ENCODE results near the gene ZDHHC4.
"Not testable (repeated sequence)": the region's sequence is repeated elsewhere in the genome, so short reads cannot be mapped to it uniquely, and the experiment has no call there.

ZDHHC4 gene

GRCh38 chr7:6607651-6608051 lies 30.4 kb downstream of the ZDHHC4 start:
- DNase-seq (ENCODE audit: low spot score) = no peak

- no peak for DNase-seq (ENCODE audit: low spot score)
Observed at GRCh38 chr7:6608081-6608480, 30.8 kb downstream of the ZDHHC4 start.

- no peak for DNase-seq (ENCODE audit: low spot score)
Observed at GRCh38 chr7:6608794-6609193, 31.5 kb downstream of the ZDHHC4 start.

- DNase-seq (ENCODE audit: low spot score) = no peak
Observed at GRCh38 chr7:6612819-6613218, 35.6 kb downstream of the ZDHHC4 start.

GRCh38 chr7:6613706-6614105 lies 36.5 kb downstream of the ZDHHC4 start:
- no peak for DNase-seq (ENCODE audit: low spot score)

DNA sequence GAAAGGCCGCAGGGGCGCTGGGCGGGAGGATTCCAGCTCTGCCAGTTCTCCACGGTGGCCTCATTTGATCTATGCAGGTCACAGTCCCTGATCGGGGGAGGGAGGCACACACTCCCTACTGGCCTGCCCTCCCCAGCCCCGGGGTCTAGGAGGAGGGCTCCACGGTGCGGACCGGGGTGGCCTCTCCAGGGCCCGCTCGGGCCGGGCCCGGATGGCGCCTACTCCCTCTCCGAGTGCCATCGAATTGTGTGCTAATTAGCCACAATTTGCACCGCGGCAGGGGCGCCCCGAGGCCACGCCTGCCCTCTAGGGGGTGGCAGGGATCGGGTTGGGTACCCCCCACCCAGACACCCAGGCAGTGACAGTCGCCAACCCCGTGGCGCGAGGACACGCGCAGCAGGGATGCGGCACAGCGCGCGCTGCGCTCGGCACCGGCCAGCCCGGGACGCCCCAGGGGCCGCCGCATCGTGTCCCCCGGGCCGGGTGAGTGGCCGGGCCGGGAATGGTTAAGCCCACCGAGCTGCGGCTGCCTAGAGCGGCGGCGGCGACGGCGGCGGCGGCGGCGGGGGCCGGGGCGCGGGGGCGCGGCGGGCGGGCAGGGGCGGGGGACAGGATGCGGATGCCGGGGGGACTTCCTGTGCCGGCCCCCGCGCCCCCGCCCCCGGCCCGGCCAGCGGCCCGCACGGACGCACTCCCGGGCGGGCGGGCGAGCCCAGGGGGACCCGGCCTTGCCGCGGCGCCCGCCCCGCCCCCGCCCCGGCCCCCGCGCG lies 37.9 kb downstream of the ZDHHC4 start, which contains the start of gene ZNF853:
Gene ZNF853 (plus strand): TSS at position 658 of the 770 bp plus-strand sequence. CDS start 565 bp downstream, outside the sequence.
- DNase-seq (ENCODE audit: low spot score) = peak; percentile 83

- DNase-seq (ENCODE audit: low spot score) = peak; percentile 75
Observed at GRCh38 chr7:6615723-6616555, 38.7 kb downstream of the ZDHHC4 start.

GRCh38 chr7:6616854-6617643 lies 39.8 kb downstream of the ZDHHC4 start:
- DNase-seq (ENCODE audit: low spot score) = no peak

DNA sequence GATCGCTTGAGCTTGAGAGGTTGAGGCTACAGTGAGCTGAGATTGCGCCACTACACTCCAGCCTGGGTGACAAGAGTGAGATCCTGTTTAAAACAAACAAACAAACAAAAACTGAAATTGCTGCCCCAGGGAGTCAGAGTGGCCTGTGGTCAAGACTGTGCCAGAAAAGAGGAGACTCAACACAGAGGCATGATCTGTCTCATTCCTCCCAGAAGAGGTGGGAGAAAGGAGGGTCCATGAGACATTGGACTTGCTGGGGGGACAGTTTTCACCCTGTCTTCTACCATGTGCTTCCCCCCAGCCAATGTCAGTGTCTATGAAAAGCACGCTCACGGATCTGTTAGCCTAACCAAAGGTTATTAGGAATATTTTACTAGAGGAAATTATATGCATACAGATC lies 41.4 kb downstream of the ZDHHC4 start:
- DNase-seq (ENCODE audit: low spot score) = no peak

DNA sequence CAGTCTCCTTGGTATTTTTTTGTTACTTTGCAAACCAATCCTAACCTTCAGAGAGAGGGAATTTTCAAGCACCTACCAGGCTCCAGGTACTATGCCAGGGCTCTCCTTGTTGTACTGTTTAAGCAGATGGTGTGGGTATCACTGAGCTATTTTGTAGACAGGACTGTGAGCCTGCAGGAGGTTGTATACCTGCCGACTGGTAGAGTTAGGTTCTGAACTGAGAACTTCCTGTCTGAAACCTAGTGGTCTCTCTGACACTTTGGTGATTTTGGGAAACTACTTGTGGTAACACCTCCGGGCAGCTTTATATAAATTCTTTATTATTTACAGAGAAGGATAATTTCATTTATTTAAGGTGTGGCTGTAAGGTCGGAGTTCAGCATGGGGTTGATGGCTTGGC lies 42.7 kb downstream of the ZDHHC4 start:
- DNase-seq (ENCODE audit: low spot score) = no peak

DNA sequence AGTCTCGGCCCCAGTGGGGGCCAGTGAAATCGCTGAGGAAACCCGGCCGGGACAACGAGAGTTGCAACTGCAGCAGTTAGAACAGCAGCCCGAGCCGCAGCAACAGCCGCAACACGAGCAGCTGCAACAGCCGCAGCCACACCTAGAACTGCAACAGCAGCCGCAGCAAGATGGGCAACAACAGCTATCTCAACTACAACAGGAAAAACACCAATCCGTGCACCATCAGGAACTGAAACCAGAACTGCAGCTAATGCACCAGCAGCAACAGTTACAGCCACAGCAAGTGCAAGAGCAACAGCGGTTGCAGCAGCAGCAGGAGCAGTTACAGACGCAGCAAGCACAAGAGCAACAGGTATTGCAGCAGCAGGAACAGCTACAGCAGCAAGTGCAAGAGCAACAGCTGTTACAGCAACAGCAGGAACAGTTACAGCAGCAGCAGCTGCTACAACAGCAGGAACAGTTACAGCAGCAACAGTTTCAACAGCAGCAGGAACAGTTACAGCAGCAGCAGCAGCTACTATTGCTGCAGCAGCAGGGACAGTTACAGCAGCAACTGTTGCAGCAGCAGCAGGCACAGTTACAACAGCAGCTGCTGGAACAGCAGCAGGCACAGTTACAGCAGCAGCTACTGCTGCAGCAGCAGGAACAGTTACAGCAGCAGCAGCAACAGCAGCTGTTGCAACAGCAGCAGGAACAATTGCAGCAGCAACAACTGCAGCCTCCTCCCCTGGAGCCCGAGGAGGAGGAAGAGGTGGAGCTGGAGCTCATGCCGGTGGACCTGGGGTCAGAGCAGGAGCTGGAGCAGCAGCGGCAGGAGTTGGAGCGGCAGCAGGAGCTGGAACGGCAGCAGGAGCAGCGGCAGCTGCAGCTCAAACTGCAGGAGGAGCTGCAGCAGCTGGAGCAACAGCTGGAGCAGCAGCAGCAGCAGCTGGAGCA lies 44.2 kb downstream of the ZDHHC4 start:
- DNase-seq (ENCODE audit: low spot score) = no peak

DNA sequence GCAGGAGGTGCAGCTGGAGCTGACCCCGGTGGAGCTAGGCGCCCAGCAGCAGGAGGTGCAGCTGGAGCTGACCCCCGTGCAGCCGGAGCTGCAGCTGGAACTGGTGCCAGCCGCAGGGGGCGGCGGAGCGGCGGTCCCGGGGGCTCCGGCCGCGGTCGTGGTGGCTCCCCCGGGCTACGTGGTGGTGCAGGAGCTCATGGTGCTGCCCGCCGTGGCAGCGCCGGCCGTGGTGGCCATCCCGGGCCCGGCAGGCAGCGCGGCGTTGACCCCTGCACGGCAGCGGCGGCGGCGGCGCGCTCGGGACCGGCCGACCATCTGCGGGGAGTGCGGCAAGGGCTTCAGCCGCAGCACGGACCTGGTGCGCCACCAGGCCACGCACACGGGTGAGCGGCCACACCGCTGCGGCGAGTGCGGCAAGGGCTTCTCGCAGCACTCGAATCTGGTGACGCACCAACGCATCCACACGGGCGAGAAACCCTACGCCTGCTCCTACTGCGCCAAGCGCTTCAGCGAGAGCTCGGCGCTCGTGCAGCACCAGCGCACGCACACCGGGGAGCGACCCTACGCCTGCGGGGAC lies 45.0 kb downstream of the ZDHHC4 start:
- no peak for DNase-seq (ENCODE audit: low spot score)

DNA sequence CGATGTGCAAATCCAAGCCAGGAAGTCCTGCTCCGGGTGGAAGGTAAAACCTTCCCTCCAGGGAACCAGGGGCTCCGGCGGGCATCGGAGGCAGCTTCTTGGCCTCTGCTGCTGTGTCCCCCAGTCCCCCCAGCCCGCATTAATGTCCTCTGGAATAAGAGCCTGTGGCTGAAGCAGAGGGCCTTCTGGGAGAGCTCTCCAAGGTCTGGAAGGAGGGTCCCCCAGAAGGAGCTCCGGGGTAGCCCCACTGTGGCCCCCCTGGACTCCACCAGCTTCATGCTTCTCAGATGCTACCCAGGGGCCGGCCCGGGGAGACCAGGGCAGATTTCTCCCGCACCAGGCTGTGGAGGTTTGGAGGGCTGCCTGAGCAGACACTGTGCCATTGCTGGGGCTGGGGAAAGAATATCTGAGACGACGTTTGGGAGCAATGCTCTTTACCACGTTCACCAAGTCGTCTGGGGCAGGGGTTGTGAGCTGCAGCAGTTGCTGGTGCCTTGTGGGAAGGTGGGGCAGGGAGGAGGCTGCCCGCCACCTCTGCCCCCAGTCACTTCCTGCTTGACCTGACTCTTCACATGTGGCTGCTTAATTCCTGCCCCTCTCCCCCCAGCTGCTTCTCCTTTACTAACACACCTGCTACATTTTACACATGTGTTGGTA lies 46.5 kb downstream of the ZDHHC4 start:
- DNase-seq (ENCODE audit: low spot score) = no peak

DNA sequence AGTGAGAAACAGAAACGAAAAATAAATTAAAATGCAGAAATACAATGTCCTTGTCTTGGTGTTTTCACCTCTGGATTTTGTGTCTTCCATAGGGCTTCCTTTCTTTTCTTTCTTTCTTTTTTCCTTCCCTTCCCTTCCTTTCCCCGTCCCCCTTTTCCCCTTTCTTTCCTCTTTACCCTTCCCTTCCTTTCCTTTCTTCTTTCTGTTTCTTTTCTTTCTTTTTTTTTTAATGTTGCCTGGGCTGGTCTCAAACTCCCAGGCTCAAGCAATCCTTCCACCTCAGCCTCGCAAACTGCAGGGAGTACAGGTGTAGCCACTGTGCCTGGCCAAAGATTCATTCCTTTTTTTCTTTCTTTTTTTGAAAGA lies 47.0 kb downstream of the ZDHHC4 start:
- DNase-seq (ENCODE audit: low spot score) = no peak

DNA sequence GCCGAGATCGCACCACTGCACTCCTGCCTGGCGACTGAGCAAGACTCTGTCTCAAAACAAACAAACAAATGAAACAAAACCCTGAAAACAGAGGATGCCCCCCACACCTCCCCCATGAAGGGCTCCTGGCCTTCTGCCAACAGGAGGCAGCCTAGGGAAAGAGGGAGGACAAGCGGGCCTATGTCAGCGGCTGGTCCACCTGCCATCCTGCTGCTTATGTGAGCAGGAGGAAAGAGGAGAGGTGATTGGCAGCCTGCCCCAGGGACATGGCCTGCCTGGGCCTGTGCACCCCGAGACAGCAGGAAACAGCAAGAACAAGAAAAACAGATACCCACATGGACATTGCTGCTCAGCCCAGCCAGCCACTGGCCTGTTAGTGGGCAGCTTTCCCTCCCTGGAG lies 50.8 kb downstream of the ZDHHC4 start:
- no peak for DNase-seq (ENCODE audit: low spot score)

DNA sequence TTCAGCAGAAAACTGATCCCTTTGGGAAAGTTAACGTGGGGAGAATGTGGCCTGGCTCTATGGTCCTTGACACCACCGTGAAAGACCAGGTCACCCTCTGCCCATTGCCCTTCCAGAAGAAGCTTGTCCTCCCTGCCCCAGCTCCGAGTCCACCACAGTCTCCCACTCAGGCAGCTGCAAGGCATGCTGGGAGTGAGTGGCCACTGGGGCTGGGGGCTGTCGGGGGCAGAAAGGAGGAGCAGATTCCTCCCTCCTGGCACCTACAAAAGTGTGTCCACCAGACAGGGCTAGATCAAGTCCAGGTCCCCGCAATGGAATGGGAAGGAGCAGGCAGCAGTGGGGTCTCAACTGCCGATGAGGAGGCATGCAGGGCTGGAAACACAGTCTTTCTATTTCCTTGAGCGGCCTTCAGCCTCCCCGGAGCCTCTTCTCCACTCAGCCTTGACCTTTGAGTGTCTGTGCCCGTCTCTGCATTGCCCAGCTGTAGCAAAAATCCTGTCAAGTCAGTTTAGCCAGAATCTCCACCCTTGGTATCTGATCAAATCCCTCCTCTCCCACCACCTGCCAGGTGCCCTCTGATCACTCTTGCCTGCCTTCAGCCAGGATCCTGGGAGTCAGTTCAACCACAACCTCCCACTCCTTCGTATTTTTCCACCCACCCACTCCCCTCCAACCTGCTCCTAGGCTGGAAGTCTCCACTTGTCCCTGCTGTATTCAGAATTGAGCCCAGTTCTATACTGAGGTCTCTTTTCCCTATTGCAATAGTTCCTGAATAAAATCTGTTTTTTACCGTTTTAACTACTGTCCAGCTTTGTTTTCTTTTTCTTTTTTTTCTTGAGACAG lies 53.0 kb downstream of the ZDHHC4 start:
- no peak for DNase-seq (ENCODE audit: low spot score)

- no peak for DNase-seq (ENCODE audit: low spot score)
Observed at GRCh38 chr7:6631605-6632004, 54.4 kb downstream of the ZDHHC4 start.

DNA sequence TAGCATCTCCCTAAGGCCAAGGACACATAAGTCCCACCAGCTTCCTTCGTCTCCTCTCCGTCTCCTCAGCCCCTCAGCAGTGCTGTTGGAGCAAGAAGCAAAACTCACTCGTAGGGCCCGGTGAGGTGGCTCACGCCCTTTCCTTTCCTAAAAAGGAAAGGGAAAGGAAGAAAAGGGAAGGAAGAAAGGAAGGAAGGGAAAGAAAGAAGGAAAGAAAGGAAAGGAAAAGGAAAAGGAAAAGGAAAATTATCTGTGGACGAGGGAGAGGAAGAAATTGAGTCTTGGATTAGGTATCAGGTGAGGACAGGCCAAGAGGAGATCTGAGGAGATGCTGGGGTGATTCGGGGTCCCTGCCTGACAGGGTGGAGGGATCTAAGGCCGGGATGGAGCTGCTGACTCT lies 56.8 kb downstream of the ZDHHC4 start:
- DNase-seq (ENCODE audit: low spot score) = no peak

GRCh38 chr7:6634971-6635370 lies 57.7 kb downstream of the ZDHHC4 start:
- DNase-seq (ENCODE audit: low spot score) = not testable (repeated sequence)

All from iPS-NIHi11 (cell line).